Astrocyte of the cerebellum (primary cell): ENCODE measurements around the gene ZBED1.
A peak's percentile ranks its signal among the peaks of the same experiment; 100 is the strongest.

ENCODE experiments used
- DNase-seq: peaks from one replicate; pipeline ENCODE4 v3.0.0-alpha.2; 2011; ENCODE audit warnings: low read depth
- H3K4me3 ChIP-seq: 2 replicates; pipeline ENCODE4 v1.5.1; 2011; ENCODE audit warnings: mild to moderate bottlenecking, low read depth, low read length, moderate library complexity
- in situ Hi-C: cut with HindIII; loops from 2 replicates; pipeline ENCODE4 v1.10.0; 2017; ENCODE audit warnings: low sequenced_read_pairs
- TF ChIP-seq, protein P1 (sequence below): IDR thresholded peaks from 2 replicates; pipeline ENCODE4 v1.5.1; 2012; ENCODE audit warnings: low read length, low read depth, moderate library complexity, mild to moderate bottlenecking; ENCODE audit errors: missing control alignments

Gene ZBED1

GRCh38 chrX:2499507-2499906, 1.3 kb downstream of the ZBED1 start:
- in situ Hi-C loops = no loop called here
- TF ChIP-seq, protein P1, sequence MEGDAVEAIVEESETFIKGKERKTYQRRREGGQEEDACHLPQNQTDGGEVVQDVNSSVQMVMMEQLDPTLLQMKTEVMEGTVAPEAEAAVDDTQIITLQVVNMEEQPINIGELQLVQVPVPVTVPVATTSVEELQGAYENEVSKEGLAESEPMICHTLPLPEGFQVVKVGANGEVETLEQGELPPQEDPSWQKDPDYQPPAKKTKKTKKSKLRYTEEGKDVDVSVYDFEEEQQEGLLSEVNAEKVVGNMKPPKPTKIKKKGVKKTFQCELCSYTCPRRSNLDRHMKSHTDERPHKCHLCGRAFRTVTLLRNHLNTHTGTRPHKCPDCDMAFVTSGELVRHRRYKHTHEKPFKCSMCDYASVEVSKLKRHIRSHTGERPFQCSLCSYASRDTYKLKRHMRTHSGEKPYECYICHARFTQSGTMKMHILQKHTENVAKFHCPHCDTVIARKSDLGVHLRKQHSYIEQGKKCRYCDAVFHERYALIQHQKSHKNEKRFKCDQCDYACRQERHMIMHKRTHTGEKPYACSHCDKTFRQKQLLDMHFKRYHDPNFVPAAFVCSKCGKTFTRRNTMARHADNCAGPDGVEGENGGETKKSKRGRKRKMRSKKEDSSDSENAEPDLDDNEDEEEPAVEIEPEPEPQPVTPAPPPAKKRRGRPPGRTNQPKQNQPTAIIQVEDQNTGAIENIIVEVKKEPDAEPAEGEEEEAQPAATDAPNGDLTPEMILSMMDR = no peak

DNA sequence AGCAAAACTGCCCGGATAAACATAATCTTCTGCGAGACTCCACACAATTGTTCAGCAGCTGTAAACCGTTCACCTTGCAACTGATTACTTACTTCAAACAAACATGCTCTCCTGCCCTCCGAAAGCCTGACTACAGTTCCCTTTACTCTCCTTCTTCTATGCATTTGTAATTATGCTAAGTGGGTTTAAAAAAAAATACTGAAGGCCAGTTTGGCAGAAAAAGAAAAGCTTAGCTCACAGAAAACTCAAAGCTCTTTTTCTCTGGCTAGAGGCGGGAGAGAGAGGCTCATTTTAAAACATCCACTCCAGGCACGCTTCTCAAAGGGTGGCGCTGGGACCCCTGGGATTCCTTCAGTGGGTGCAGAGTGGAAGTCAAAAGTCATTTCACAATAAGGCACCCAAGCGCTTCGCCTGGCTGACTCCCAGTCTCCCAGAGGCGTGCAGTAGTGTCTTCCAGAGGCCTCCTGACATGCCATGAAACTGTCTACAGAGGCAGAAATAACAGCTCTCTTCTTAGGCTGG, 1.9 kb downstream of the ZBED1 start:
- in situ Hi-C loops = no loop called here
- TF ChIP-seq, protein P1 = no peak
- H3K4me3 ChIP-seq = peak overlapping the region; percentile 75
- no peak for DNase-seq

More at GRCh38 chrX:2499507-2499906, 1.3 kb downstream of the ZBED1 start:
- DNase-seq = no peak
- peak overlapping the region; percentile 75 for H3K4me3 ChIP-seq

- in situ Hi-C loops = no loop called here
- peak overlapping the region; percentile 75 for H3K4me3 ChIP-seq
- TF ChIP-seq, protein P1 = no peak
- DNase-seq = no peak
Measured at GRCh38 chrX:2497961-2498780, 2.6 kb downstream of the ZBED1 start.

GRCh38 chrX:2495595-2495994, 5.2 kb downstream of the ZBED1 start:
- TF ChIP-seq, protein P1 = no peak
- no peak for DNase-seq
- in situ Hi-C loops = no loop called here
- H3K4me3 ChIP-seq = no peak overlapping the region

DNA sequence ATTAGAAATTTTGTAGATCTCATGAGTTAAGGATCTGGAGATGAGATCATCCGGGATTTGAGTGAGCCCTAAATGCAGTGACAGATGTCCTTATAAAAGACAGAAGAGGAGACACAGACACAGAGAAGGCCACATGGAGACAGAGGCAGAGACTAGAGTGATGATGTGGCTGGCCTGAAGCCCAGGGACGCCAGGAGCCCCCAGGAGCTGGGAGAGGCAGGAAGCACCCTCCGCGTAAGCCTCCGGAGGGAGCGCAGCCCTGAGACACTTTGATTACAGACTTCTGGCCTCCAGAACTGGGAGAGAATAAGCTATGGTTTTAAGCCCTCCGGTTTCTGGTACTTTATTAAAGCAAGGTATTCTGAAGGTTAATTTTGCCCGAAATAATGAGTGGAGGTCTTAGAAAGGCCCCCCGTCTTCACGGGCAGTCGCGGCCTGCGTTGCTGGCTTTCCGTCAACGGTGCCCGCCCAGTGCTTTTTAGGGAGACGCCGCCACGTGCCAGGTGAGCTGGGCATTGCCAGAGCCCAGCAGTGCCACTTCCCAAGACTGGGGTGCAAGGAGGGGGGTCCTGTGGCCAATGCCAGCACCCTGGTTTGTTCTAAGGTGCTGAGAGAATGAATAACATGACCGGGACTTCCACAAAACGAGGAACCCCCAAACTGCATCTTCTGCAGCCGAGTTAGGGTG, 8.1 kb downstream of the ZBED1 start:
- in situ Hi-C loops = no loop called here
- H3K4me3 ChIP-seq = no peak overlapping the region
- DNase-seq = no peak
- TF ChIP-seq, protein P1 = no peak

DNA sequence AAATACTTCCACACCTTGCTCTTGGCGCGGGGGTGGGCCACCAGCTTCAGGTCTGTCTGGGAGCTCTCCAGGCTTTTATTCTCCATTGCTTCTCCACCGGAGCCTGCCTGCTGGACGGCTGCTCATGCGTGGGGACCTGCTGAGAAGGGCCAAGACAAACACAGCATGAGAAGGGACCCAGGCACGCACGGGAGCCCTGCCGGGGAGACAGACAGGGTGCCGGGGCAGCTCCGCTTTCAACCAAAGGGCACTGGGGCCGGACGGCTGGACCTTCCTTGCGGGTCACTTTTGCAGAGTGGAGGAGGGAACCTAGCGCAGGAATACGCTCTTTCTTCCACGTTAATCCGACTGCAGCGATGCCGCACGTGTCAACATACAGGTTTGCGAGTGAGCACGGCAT, 10.1 kb downstream of the ZBED1 start:
- no peak overlapping the region for H3K4me3 ChIP-seq
- no peak for DNase-seq
- TF ChIP-seq, protein P1 = no peak
- in situ Hi-C loops = no loop called here
